ENCODE measurements around the gene C2CD2.

GRCh38 chr21:41837756-41838297 lies 116.0 kb downstream of the C2CD2 start:
- TF ChIP-seq CTCF (IDR thresholded peaks at IDR 0.05 in 4 of 5, conservative IDR thresholded peaks at IDR 0.05 in 1 of 5), result no peak
- no peak for TF ChIP-seq POLR2A (IDR thresholded peaks at IDR 0.05)

Measured in gastrocnemius medialis (tissue), 4 donors.